ENCODE measurements around the gene GNG2. TPM values are rescaled to one million over a fixed set of nuclear protein-coding genes. Genes with fewer than 3 reads are reported as not detected.

The GNG2 gene
- total and polyA plus RNA-seq, 10 of the 15 experiments (the other 5 are each of a cell fraction or from before 2014, with no cell fraction given) = 31.6 to 114 (median 66.4) TPM

DNA sequence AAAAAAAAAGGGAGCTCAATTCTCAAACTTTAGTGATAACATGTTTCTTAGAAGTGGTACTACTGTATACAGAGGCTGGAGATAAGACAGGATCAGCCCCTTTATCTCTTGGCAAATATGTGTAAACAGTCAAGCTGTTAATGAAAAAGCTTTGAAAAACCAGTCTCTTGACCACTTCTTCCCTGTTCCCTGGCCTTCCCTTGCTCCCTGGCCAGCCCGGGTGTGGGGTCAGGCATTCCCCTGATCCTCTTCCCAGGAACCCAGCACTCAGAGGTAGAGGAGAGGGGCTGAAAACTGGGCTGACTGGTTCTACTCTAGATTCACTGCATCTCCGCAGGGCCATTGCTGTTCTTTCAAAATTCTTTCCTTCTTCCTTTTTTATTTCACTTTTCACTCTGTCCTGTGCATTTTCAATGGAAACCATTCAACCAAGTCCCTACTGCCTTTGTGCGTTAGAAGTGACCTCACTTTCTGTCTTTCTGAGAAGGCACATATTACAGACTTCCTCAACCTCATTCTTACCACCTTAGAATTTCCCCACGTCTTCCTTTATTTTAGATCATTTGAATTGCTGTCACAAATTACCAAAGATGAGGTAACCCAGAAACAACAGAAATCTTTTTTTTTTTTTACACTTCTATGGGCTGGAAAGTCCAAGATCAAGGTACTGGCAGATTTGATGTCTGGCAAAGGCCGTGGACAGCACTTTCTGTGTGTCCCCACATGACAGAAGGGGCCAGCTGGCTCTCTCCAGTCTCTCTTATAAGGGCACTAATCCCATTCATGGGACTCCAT is 5.7 kb downstream of the GNG2 start (continued):
- TF ChIP-seq, protein P1, sequence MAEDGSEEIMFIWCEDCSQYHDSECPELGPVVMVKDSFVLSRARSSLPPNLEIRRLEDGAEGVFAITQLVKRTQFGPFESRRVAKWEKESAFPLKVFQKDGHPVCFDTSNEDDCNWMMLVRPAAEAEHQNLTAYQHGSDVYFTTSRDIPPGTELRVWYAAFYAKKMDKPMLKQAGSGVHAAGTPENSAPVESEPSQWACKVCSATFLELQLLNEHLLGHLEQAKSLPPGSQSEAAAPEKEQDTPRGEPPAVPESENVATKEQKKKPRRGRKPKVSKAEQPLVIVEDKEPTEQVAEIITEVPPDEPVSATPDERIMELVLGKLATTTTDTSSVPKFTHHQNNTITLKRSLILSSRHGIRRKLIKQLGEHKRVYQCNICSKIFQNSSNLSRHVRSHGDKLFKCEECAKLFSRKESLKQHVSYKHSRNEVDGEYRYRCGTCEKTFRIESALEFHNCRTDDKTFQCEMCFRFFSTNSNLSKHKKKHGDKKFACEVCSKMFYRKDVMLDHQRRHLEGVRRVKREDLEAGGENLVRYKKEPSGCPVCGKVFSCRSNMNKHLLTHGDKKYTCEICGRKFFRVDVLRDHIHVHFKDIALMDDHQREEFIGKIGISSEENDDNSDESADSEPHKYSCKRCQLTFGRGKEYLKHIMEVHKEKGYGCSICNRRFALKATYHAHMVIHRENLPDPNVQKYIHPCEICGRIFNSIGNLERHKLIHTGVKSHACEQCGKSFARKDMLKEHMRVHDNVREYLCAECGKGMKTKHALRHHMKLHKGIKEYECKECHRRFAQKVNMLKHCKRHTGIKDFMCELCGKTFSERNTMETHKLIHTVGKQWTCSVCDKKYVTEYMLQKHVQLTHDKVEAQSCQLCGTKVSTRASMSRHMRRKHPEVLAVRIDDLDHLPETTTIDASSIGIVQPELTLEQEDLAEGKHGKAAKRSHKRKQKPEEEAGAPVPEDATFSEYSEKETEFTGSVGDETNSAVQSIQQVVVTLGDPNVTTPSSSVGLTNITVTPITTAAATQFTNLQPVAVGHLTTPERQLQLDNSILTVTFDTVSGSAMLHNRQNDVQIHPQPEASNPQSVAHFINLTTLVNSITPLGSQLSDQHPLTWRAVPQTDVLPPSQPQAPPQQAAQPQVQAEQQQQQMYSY (CRISPR knock-in tag; IDR thresholded peaks at IDR 0.05) = no peak
- TF ChIP-seq, protein P2, sequence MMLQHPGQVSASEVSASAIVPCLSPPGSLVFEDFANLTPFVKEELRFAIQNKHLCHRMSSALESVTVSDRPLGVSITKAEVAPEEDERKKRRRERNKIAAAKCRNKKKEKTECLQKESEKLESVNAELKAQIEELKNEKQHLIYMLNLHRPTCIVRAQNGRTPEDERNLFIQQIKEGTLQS (IDR thresholded peaks at IDR 0.05; ENCODE audit: borderline replicate concordance, extremely low read depth, low read depth, low read length) = no peak
- TF ChIP-seq SUZ12 (IDR thresholded peaks at IDR 0.05; ENCODE audit: unreplicated experiment) (no peak), SMAD5 (IDR thresholded peaks at IDR 0.05; ENCODE audit: low read depth) (no peak), MEF2A (IDR thresholded peaks at IDR 0.05; ENCODE audit: insufficient read depth, low read depth, low read length) (no peak), JUND (IDR thresholded peaks at IDR 0.05; ENCODE audit: low read depth, low read length) (no peak), POLR2AphosphoS5 (IDR thresholded peaks at IDR 0.05; ENCODE audit: low read length) (no peak), FOXM1 (IDR thresholded peaks at IDR 0.05; ENCODE audit: low read depth, low read length) (peak; percentile 35; the same call in 1 of the 2 replicates), PAX5 (IDR thresholded peaks at IDR 0.05; ENCODE audit: borderline replicate concordance, low read depth, low read length) (0 out of 2 replicates have a peak, but pooled peaks have one; percentile 7), IKZF1 (conservative IDR thresholded peaks at IDR 0.05) (peak; percentile 60), CREM (IDR thresholded peaks at IDR 0.05; ENCODE audit: low read depth) (peak; percentile 92), CREB1 (IDR thresholded peaks at IDR 0.05; ENCODE audit: low read depth) (peak; percentile 97), SPI1 (IDR thresholded peaks at IDR 0.05; ENCODE audit: borderline replicate concordance, insufficient read depth, low read depth, low read length) (0 out of 2 replicates have a peak, but pooled peaks have one; percentile 18), MTA2 (IDR thresholded peaks at IDR 0.05; ENCODE audit: low read depth) (0 out of 2 replicates have a peak, but pooled peaks have one; percentile 42), TBL1XR1 (IDR thresholded peaks at IDR 0.05; ENCODE audit: low read depth, low read length) (no peak), POLR2A (IDR thresholded peaks at IDR 0.05; ENCODE audit: low read depth, low read length) (no peak)
- TF ChIP-seq, protein P3, sequence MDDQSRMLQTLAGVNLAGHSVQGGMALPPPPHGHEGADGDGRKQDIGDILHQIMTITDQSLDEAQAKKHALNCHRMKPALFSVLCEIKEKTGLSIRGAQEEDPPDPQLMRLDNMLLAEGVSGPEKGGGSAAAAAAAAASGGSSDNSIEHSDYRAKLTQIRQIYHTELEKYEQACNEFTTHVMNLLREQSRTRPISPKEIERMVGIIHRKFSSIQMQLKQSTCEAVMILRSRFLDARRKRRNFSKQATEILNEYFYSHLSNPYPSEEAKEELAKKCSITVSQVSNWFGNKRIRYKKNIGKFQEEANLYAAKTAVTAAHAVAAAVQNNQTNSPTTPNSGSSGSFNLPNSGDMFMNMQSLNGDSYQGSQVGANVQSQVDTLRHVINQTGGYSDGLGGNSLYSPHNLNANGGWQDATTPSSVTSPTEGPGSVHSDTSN (IDR thresholded peaks at IDR 0.05; ENCODE audit: insufficient replicate concordance, low read depth, low read length) = no peak
- TF ChIP-seq, protein P4, sequence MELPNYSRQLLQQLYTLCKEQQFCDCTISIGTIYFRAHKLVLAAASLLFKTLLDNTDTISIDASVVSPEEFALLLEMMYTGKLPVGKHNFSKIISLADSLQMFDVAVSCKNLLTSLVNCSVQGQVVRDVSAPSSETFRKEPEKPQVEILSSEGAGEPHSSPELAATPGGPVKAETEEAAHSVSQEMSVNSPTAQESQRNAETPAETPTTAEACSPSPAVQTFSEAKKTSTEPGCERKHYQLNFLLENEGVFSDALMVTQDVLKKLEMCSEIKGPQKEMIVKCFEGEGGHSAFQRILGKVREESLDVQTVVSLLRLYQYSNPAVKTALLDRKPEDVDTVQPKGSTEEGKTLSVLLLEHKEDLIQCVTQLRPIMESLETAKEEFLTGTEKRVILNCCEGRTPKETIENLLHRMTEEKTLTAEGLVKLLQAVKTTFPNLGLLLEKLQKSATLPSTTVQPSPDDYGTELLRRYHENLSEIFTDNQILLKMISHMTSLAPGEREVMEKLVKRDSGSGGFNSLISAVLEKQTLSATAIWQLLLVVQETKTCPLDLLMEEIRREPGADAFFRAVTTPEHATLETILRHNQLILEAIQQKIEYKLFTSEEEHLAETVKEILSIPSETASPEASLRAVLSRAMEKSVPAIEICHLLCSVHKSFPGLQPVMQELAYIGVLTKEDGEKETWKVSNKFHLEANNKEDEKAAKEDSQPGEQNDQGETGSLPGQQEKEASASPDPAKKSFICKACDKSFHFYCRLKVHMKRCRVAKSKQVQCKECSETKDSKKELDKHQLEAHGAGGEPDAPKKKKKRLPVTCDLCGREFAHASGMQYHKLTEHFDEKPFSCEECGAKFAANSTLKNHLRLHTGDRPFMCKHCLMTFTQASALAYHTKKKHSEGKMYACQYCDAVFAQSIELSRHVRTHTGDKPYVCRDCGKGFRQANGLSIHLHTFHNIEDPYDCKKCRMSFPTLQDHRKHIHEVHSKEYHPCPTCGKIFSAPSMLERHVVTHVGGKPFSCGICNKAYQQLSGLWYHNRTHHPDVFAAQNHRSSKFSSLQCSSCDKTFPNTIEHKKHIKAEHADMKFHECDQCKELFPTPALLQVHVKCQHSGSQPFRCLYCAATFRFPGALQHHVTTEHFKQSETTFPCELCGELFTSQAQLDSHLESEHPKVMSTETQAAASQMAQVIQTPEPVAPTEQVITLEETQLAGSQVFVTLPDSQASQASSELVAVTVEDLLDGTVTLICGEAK (IDR thresholded peaks at IDR 0.05; ENCODE audit: borderline replicate concordance) = peak; percentile 52; the same call in 1 of the 2 replicates
- TF ChIP-seq, protein P5, sequence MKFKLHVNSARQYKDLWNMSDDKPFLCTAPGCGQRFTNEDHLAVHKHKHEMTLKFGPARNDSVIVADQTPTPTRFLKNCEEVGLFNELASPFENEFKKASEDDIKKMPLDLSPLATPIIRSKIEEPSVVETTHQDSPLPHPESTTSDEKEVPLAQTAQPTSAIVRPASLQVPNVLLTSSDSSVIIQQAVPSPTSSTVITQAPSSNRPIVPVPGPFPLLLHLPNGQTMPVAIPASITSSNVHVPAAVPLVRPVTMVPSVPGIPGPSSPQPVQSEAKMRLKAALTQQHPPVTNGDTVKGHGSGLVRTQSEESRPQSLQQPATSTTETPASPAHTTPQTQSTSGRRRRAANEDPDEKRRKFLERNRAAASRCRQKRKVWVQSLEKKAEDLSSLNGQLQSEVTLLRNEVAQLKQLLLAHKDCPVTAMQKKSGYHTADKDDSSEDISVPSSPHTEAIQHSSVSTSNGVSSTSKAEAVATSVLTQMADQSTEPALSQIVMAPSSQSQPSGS (IDR thresholded peaks at IDR 0.05; ENCODE audit: low read length) = peak; percentile 81
